Lower leg skin (tissue), 4 donors: ENCODE data around the gene POMT1. TPM values are rescaled to one million over a fixed set of nuclear protein-coding genes. Genes with fewer than 3 reads are reported as not detected.
"Not testable (repeated sequence)": the region's sequence is repeated elsewhere in the genome, so short reads cannot be mapped to it uniquely, and the experiment has no call there.

Experiments used
- DNase-seq, 2 donors: peaks; one replicate each; pipeline ENCODE4 v3.0.0-alpha.2; 2019; ENCODE audit warnings: low spot score in 2 of 2
- H3K4me3 ChIP-seq: fragments of 200-600 bp; sonication (generic); 2 replicates; pipeline ENCODE4 v1.5.1; 2017; ENCODE audit warnings: mild to moderate bottlenecking, low read depth; ENCODE audit not compliant: poor library complexity, severe bottlenecking
- POLR2A ChIP-seq, 2 donors: fragments of 450-650 bp; IDR thresholded peaks; one replicate each; pipeline ENCODE4 v1.6.1; 2016 to 2017; ENCODE audit warnings: antibody characterized with exemption in 2 of 2, mild to moderate bottlenecking in 1 of 2, moderate library complexity in 1 of 2
- WGBS, 2 donors: methylation state at CpG; one replicate each; pipeline ENCODE4 v1.1.5; 2018; 5-methylcytosine and 5-hydroxymethylcytosine counted together
- intact Hi-C: fragments of 100-400 bp; cut with DNase I; formaldehyde crosslinking; loops from one replicate; pipeline ENCODE4 v1.15.0; 2023; ENCODE audit warnings: low total_unique reads
- total RNA-seq, 4 donors: library from RNA; depleted of rRNA; stranded (reverse); fragments of >200 nt; gene quantifications; one replicate each; pipeline ENCODE4 v1.1.0, GENCODE V29; 2016
- TF ChIP-seq, protein P1 (sequence below), 3 donors: fragments of 450-650 bp; IDR thresholded peaks; one replicate each; pipeline ENCODE4 v1.5.1; 2016; ENCODE audit warnings: antibody characterized with exemption in 3 of 3, mild to moderate bottlenecking in 3 of 3, moderate library complexity in 2 of 3

Gene POMT1
- 10 to 100 TPM; 23.9 to 29.0 (median 26.6) TPM for total RNA-seq

DNA sequence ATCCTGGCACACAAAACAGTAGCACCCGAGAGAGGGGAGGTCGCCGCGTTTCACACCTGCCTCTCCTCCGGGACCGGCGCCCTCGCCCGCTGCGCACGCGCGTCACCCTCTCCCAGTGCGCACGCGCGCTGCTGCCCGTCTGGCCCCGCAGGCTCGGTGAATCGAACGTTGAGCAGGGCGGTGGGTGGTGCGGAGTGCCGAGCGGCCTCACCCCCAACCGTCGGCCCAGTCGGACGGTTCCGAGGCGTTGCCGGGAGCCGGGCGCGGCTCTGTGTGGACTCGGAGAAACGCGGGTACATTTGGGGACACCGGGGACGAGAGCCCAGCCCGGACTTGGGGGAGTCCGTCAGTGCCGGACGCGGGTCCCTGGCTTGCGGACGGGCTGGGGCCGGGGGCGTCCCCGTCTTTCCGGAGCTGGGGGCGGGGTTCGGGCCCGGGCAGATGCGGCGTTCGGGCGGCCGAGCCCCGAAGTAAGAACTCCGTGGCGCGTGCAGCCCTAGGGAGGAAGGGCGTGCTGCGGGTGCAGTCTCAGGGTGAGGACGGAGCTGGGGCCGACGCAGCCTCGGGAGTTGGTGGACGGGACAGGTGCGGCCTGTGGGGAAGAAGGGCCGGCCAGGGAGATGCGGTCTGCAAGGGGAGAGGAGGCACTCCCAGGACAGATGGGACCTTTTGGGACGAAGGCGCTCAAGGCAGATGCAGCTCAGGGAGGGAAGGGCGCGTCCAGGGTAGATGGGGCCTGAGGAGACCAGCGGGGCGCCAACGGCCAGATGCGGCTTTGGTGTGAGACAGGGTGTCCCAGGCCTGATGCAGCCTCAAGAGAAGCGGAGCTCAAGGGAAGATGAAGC lies at the start of gene POMT1:
POMT1 (plus strand) TSS at position 138 of the 845 bp plus-strand sequence. CDS start 1,301 bp downstream, outside the sequence.
- intact Hi-C loops = no loop called here
- DNase-seq = peak; percentile 72 to 97
- no peak for TF ChIP-seq POLR2A (IDR thresholded peaks at IDR 0.05)
- TF ChIP-seq, protein P1, sequence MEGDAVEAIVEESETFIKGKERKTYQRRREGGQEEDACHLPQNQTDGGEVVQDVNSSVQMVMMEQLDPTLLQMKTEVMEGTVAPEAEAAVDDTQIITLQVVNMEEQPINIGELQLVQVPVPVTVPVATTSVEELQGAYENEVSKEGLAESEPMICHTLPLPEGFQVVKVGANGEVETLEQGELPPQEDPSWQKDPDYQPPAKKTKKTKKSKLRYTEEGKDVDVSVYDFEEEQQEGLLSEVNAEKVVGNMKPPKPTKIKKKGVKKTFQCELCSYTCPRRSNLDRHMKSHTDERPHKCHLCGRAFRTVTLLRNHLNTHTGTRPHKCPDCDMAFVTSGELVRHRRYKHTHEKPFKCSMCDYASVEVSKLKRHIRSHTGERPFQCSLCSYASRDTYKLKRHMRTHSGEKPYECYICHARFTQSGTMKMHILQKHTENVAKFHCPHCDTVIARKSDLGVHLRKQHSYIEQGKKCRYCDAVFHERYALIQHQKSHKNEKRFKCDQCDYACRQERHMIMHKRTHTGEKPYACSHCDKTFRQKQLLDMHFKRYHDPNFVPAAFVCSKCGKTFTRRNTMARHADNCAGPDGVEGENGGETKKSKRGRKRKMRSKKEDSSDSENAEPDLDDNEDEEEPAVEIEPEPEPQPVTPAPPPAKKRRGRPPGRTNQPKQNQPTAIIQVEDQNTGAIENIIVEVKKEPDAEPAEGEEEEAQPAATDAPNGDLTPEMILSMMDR (IDR thresholded peaks at IDR 0.05) = no peak
- WGBS, 2 donors = 0 to 1% methylated on average over 32 to 42 of the region's 83 CpGs
- peak within 1 kb of the TSS; percentile 71 for H3K4me3 ChIP-seq

DNA sequence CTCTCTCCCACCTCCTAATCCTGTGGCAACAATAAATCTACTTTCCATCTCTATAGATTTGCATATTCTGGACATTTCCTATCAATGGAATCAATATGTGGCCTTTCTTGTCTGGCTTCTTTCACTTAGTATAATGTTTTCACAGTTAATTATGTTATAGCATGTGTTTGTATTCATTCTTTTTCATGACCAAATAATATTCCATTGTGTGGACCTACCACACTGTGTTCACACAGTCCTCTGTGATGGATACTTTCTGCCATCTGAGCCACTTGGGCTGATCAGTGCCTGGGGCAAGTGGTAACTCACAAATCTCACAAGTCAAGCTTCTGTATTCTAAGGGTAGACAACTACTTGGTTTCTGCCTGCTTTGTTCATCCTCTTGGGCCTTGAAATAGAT lies 48.7 kb upstream of the POMT1 start:
- DNase-seq = no peak
- intact Hi-C loops = no loop called here
- no peak for TF ChIP-seq POLR2A (IDR thresholded peaks at IDR 0.05)
- TF ChIP-seq, protein P1 (IDR thresholded peaks at IDR 0.05) = no peak
- H3K4me3 ChIP-seq = no peak overlapping the region

DNA sequence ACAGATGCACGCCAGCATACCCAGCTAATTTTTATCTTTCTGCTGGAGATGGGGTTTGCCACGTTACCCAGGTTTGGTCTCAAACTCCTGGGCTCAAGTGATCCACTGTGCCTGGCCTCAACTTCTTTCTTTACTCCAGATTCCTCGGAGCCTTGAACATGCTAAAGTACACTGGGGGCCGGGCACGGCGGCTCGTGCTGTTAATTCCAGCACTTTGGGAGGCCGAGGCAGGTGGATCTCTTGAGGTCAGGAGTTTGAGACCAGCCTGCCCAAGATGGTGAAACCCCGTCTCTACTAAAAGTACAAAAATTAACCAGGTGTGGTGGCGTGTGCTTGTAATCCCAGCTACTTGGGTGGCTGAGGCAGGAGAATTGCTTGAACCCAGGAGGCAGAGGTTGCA lies 47.1 kb upstream of the POMT1 start:
- WGBS, 2 donors = 95 to 97% methylated on average over 10 of the region's 10 CpGs
- DNase-seq, intact Hi-C loops, H3K4me3 ChIP-seq: not testable (repeated sequence)

- TF ChIP-seq, protein P1 (IDR thresholded peaks at IDR 0.05) = no peak
- TF ChIP-seq POLR2A (IDR thresholded peaks at IDR 0.05) = no peak
- intact Hi-C loops = no loop called here
- 90 to 92% methylated on average over 10 of the region's 10 CpGs for WGBS, 2 donors
- no peak for DNase-seq
- H3K4me3 ChIP-seq = no peak overlapping the region
Measured at GRCh38 chr9:131457746-131458145, 45.0 kb upstream of the POMT1 start.

GRCh38 chr9:131459056-131459455 lies 43.7 kb upstream of the POMT1 start:
- WGBS, 2 donors = 95 to 96% methylated on average over 10 of the region's 10 CpGs

GRCh38 chr9:131461166-131461565 lies 41.6 kb upstream of the POMT1 start:
- TF ChIP-seq POLR2A (IDR thresholded peaks at IDR 0.05) = no peak
- TF ChIP-seq, protein P1 (IDR thresholded peaks at IDR 0.05) = no peak
- H3K4me3 ChIP-seq = no peak overlapping the region
- intact Hi-C loops = no loop called here
- no peak for DNase-seq
- 88 to 92% methylated on average over 1 of the region's 1 CpG for WGBS, 2 donors

More at GRCh38 chr9:131459056-131459455, 43.7 kb upstream of the POMT1 start:
- DNase-seq = no peak
- H3K4me3 ChIP-seq = no peak overlapping the region
- intact Hi-C loops = no loop called here
- TF ChIP-seq, protein P1 (IDR thresholded peaks at IDR 0.05) = no peak
- no peak for TF ChIP-seq POLR2A (IDR thresholded peaks at IDR 0.05)
